Amygdala (tissue), 56 donors: ENCODE data around the gene VPS36.
"Not testable (repeated sequence)": the region's sequence is repeated elsewhere in the genome, so short reads cannot be mapped to it uniquely, and the experiment has no call there.

Source experiments
- DNase-seq, 56 donors: peaks; one replicate each; lab custom pipeline; 2025; lab: John Stamatoyannopoulos, UW

VPS36 gene

GRCh38 chr13:52387721-52388120 is 62.7 kb downstream of the VPS36 start:
- no peak for DNase-seq

GRCh38 chr13:52385870-52386269 is 64.6 kb downstream of the VPS36 start:
- no peak for DNase-seq

GRCh38 chr13:52383366-52383765 is 67.1 kb downstream of the VPS36 start:
- DNase-seq: no peak

GRCh38 chr13:52378312-52378711 is 72.1 kb downstream of the VPS36 start:
- DNase-seq: no peak

GRCh38 chr13:52377898-52378297 is 72.5 kb downstream of the VPS36 start:
- no peak for DNase-seq

- DNase-seq: no peak
Measured at GRCh38 chr13:52374873-52375411, 75.5 kb downstream of the VPS36 start.

- DNase-seq: no peak
Measured at GRCh38 chr13:52374389-52374788, 76.0 kb downstream of the VPS36 start.

GRCh38 chr13:52373277-52373676 is 77.2 kb downstream of the VPS36 start:
- DNase-seq: not testable (repeated sequence)

- DNase-seq: no peak
Measured at GRCh38 chr13:52371736-52372247, 78.6 kb downstream of the VPS36 start.

GRCh38 chr13:52366291-52366690 is 84.1 kb downstream of the VPS36 start:
- no peak for DNase-seq
